T-helper 1 cell treated with Interleukin-12 subunit alpha and Interleukin-12 subunit beta and Interleukin-4 antibody, amounts not matched to agents 30 ng/mL and 1 ng/mL, for 36 hours (primary cell): ENCODE measurements around the gene RHBDD1. TPM values are rescaled to one million over a fixed set of nuclear protein-coding genes. Genes with fewer than 3 reads are reported as not detected.

Source experiments
- intact Hi-C: fragments of 100-400 bp; cut with micrococcal nuclease; formaldehyde crosslinking; loops from one replicate; pipeline ENCODE4 v1.15.1; 2024
- total RNA-seq: library from RNA; stranded (reverse); gene quantifications from 2 replicates; pipeline ENCODE4 v1.2.3, GENCODE V29; 2022

The RHBDD1 gene
- total RNA-seq, 1 donor from 2014 or later = 38.7 TPM

DNA sequence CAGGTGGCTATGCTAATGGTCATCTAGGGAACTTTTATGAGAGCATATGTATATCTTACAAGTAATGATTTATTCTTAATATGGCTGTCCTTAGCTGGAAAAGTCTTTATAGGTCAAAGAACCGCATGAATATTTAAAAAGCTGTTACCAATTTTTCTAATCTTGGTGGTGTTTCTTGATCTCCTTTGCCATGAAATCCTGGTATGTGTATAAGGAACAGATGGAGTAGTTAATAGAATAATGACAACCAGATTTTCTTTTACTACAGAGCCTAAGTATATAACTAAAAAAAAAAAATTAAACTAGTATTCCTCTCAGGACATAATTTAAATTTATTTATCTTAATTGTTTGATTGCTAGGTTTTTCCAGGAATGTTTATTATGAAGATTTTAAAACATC is 74.5 kb downstream of the RHBDD1 start:
- intact Hi-C loops = no loop called here

DNA sequence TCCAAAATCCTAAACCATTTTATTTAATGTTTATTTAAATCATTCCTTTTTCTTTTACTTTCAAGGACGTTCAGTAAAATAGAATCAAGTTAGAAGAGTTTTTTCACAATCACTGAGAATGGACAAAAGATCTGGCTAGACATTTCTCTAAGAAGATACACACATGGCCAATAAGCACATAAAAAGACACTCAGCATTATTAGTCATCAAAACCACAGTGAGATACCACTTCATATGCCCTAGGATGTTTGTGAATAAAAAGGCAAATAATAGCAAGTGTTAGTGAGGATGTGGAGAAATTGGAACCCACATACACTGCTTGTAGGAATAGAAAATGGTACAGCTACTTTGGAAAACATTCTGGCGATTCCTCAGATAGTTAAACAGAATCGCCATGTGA is 76.1 kb downstream of the RHBDD1 start:
- intact Hi-C loops = no loop called here

DNA sequence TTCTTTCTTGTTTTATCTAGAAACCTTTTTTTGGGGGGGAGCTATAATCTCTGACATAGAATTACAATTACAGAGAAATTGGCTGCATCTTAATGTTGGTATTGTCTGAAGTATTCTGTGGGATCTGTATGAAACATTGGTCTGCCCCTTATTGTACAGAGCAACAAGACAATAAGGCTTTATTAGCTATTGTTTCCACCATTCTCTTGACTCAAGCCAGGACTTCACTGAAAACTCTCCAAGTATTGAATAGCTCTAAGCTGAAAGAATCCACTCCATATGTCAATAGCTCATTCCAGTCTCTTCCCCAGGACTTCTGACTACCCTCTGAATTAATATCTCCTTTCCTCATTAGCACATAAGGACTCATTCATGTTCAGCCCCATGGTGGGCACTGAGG is 77.8 kb downstream of the RHBDD1 start:
- intact Hi-C loops = no loop called here

DNA sequence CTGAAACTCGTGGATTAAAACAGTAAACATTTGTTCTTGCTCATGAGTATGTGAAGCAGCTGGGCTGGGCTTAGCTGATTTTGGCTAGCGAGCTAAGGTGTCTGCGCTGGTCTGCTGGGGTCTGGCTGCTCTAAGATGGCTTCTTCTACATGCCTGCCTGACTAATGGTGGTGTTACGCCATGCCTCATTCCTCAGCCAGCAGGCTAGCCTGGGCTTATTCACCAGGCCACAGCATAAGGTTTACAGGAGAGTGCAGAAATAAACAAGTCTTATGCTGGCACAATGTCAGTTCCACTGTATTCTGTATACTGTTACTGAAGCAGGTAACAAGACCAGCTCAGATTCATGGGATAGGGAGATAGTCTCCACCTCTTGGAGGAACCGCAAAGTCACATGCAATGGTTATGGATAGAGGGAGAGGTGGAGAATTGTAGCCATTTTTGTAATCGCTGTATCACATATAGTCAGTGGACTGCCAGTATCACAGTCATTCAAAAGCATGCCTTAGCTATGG is 80.0 kb downstream of the RHBDD1 start:
- intact Hi-C loops = no loop called here

DNA sequence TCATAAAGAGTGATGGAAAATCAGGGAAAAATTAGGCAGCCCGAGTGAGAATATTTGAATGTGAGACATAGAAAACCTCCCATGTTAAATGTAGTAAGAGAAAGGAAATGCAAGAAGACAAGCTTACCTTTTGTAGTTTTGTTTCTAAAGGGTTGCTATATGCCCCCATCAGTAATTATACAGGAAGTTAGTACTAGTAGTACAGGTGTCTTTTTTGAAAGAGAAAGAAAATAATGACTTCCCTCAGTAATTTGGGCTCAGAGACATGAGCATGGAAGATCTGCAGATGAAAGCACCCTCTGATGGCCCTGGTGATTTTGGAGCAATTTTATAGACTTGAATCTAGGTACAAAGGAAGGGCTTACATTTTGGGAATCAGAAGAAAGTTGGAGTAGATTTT is 80.8 kb downstream of the RHBDD1 start:
- intact Hi-C loops = no loop called here

DNA sequence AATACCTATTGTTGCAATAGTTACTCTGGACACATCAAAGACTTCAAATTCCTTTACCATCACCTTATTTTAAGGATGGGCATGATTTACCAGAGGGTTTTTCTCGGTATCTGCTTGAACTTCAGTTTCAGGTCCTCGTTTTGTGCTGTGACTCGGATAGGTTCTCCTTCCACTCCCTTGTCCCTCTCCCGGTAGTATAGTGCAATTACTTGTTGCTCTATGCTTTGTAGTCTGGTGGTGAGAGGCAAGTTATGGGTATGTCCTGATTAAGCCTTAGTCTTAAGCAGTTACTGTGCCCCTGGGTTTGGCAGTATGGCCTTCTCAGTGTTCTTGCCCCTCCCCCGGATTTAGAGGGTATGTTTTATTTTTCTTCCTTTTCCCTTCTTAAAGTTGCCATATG is 96.6 kb downstream of the RHBDD1 start:
- intact Hi-C loops = no loop called here

DNA sequence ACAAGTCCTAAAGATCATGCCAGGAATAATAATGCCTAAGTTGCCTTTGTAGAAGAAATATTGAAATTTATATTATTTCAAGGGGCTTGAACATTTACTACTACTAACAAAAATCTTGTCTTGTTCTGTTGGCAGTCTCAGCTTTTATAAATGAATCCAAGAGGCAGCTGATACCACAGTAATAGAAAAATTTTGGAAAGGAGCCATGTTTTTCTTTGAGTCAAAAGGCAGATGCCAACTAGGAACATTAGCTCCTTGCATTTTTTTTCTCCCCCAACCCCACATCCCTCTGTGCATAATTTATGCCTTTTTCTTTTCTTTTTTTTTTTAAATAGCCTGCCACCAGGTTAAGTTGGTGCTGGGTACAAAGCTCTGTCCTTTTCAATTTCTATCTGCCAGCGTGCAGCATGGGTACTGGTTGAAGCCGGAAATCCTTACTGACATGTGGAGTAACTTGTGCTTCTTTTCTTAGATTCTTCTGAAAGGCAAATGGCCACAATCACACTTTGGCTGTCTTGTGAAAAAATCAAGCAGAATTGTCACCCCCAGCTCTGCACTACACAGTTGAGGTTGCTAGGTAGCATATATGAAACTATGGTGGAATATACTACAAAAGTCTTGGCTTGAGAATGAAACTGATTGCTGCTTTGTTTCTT is 98.8 kb downstream of the RHBDD1 start:
- intact Hi-C loops = no loop called here

DNA sequence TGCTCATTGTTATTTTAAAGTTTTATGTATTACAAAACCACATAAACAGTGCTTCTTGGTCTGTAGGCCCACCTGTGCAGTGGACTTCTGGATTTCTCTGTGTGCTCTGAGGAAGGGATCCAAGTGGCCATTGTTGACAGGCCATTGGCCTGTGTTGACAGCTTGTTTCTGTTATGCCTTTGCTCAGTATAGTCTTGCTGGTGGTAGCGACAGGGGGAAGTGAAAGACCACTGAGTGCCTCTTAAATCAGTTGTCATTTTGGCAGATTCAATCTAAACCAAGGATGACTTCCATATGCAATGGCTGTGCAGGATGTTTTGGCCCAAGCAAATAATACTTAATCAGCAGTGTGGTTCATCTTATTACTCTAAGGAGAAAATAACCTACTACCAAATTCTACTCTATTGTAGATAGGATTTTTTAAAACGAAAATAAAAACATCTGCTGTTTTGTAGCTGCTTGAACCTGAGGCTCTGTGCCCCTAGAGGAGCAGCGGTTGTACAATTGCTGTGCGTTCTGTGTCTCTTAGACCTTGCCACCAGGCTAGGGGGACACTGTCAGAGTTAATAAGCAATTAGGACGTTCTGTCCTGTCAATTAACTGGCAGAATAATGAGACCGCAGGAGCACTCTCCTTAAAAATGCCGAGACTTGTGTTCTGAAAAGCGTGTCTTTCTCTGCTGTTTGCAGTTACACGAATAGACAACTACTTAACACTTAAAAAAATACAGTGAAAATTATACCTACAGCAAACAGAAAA is 108.2 kb downstream of the RHBDD1 start:
- intact Hi-C loops = no loop called here

DNA sequence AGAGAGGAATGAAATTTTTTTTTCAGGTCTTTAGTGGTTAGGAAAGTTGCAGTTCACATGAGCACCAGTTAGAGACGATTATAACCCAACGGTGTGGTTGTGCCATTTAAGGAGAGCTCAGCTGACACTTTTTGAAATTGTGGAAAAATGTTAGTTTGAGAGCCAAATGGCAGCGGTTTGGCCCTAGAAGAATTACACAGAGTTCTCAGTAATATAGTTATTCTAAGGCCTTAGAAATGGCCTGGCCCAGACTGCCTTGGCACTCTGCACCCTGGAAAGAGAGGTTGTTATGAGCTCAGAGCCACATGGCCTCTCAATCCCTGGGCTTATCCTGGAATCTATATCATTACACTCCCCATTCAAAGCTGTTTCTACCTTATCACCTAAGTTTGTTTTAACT is 117.4 kb downstream of the RHBDD1 start:
- intact Hi-C loops = no loop called here

DNA sequence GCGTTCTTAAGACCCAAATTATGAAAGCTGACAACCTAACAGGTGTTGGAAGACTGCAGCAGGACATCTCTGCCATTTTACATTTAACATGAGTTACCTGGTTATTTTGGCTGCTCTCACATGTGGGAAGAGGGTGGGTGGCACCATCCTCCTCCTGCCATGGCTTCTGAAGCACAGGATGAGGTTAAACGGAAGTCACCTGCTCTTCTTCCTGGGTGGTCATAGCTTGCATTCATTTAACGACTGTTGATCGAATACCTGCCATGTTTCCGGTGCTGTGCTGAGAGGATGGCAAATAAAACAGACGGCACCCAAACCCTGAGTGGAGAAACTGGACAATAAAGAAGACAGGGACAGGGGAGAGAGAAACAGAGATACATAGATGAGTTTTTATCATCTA is 118.0 kb downstream of the RHBDD1 start:
- intact Hi-C loops = no loop called here

DNA sequence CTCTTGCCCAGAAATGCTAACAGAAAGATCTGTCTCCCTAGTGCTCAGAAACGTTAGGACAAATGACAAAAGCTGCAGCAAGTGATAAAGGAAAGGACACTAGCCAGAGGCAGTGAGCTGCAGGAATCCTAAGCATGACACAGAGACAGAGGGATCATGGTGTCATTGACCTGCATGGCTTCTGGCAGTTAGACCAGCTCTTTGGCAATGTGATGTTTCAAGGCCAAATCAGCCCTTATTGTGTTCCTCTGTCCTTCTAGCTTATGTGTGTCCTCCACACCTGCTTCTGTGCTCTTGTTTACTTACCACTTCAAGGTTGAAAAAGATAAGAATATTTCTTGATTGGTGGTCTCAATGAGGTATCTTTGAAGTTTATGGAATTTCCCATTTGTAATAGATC is 120.8 kb downstream of the RHBDD1 start:
- intact Hi-C loops = no loop called here

DNA sequence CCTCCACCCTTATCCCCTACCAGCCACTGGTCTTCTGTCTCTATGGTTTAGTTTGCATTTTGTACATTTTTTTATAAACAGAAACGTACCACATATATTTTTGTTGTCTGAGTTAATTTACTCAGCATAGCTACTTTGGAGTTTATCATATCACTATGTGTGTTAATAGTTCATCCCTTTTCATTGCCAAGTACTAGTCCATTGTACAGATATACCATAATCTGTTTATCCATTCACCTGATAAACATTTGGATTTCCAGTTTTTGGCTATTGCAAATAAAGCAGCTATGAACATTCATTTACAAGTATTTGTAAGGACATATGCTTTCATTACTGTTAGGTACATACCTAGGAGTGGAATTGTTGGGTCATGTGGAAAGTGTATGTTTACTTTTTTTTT is 123.6 kb downstream of the RHBDD1 start:
- intact Hi-C loops = no loop called here

DNA sequence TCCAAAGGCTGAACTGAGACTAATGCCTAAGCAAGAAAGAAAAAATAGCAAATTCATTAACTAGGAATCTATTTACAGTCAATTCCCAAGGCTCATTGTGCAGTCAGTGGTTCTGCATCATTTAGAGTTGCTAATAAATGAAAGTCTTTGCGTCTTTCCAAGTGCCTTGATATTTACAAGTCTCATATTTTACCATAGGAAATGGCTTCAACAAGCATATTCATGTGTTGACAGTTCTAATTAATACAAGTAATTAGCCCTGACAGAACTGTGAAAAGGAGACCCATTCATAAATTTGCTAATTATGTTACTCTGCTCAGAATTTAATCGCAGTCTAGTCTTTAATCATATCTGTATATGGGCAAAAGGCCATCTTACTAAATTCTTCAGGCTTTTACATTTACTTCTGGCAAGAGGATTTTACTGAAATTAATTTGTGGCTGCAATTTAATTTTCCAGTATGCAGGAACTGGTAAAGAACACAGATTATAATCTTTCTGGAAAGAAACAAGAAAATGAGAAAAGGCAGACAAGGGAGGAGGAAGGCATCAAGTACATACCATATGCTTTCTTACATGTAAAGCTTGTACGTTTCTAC is 126.4 kb downstream of the RHBDD1 start:
- intact Hi-C loops = no loop called here

DNA sequence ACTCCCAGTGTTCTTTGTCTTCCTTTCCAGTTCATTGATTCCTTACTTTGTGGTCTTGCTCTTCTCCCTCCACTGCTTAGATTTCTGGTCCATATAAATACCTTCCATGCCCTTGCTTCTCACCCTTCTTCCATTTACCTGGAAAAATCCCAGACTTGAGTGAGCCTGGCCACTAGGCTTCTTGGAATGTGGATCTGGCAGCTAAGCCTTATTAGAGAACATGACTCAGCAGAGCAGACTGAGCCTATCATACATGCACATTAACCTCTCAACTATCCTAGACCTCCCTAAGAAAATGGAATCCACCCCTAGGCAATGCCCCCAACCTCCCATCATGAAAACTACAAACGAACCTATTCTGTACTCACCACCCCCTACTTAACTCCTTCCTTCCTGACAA is 127.7 kb downstream of the RHBDD1 start:
- intact Hi-C loops = no loop called here

DNA sequence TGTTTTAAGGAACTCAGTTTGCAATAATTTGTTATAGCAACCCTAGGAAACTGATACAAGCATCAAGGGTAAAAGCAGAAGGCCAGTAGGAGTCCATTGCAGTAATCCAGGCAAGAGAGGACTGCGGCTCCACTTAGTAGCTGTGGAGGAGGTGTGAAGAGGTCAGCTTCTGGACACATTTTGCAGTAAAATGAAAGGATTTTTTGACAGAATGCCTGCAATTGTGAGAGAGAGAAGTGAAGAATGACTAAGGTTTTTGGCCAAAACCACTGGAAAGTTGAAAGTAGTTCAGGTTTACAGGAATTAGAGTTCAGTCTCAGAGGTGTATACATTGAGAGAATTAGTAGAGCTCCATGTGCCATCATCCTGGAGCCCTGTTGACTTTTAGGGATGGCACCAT is 129.5 kb downstream of the RHBDD1 start:
- intact Hi-C loops = no loop called here

DNA sequence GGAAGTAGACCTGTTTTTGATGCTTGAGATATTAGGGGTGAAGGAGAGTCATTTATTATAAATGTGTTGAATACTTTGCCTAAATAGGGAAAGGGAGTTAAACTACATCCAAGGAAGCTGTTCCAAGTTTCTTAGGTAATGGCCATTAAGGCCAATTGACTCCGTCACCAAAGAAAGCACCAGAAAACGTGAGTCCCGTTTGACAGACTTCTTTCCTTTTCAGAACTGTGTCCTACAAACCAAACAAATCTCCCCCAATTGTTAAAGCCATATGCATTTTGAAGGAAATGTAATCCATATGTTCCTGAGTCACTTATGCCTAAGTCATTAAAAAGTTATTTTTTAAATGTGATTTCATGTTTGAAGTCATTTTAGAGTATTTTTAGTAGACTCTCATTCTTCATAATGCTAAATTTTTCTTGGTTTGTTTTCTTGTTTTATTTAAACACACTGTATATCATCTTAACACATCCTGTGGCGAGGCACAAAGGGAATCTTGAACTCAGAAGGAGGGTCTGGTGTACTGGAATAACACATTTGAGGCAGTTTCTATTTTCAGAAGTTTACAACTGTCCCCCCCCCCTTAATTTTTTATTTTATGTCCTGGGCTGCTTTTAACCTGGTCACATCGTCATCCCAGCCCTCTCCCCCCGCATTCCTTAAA is 133.7 kb downstream of the RHBDD1 start:
- intact Hi-C loops = loop anchor here (1.0 to 5.0 kb wide), 2 partner anchors 22 to 138 kb away; no protein-coding TSS in a partner anchor

DNA sequence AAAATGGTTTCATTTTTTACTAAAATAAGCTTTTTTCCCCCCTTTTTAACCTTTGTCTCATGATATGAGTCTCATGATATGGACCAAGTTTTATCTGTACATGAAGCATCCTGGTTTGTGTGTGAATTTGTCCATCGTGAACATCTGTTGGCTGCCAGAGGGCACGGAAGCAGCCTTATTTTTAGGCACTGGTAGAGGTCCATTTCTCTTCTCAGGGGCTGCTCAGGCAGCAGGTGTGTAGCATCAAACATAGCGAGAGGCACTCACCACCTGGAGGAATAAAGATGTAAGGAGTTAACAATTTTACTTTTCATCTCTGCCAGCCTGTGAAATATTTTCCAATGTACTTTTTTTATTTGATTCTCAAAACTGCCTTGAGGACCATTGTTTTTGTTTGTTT is 134.5 kb downstream of the RHBDD1 start:
- intact Hi-C loops = loop anchor here (1.0 to 5.0 kb wide), 2 partner anchors 23 to 137 kb away; no protein-coding TSS in a partner anchor

DNA sequence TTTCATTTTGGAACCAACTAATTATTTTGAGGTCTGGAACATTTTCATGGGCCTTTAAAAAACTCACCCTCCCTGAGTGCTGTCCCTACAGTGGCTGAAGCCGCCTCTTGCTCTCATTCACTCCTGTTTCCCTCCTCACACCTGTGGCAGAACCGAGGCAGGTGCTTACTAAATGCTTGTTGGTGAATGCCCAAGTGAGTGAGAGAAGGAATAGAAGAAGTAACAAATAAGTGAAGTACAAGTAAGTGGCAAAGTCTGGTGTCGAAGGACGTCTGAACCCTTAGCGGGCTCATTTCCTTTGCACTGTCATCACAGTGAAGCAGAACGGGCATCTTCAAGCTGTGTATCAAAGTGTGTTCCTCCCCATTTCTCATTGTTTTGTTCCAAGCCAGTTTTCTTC is 135.2 kb downstream of the RHBDD1 start:
- intact Hi-C loops = loop anchor here (1.0 to 5.0 kb wide), 2 partner anchors 14 to 136 kb away; no protein-coding TSS in a partner anchor

DNA sequence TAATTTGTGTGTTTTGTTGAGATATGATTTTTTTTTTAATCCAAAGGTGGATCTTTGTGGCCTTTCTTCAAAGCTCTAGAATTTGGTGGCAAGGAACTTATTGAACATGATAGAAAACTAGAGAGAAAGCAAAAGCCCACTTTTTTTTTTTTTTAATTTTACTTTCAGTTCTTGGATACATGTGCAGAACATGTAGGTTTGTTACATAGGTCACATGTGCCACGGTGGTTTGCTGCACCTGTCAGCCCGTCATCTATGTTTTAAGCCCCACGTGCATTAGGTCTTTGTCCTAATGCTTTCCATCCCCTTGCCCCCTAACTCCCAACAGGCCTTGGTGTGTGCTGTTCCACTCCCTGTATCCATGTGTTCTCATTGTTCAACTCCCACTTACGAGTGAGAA is 135.9 kb downstream of the RHBDD1 start:
- intact Hi-C loops = loop anchor here (1.0 to 5.0 kb wide), 2 partner anchors 14 to 136 kb away; no protein-coding TSS in a partner anchor

DNA sequence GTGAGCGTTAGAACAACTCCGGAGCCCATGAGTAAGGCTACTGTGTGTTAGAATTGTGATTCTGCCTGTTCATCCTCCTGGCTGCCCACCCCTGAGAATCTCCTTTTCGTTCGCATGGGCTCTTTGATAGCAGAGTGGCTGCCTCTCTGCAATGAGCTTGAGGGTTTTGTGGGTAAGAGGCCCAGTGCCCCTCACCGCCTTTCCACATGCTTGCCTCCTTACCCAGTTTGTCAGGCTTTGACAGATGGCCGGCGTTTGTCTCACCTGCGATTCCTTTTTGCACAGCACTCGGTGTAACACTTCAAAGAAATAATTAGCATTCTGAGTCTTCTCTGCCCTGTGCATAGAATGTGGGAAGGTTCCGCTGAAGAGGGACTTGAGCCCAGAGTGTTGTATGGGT is 138.0 kb downstream of the RHBDD1 start:
- intact Hi-C loops = loop anchor here (5.0 kb wide), 1 partner anchor 133 kb away; no protein-coding TSS in a partner anchor

DNA sequence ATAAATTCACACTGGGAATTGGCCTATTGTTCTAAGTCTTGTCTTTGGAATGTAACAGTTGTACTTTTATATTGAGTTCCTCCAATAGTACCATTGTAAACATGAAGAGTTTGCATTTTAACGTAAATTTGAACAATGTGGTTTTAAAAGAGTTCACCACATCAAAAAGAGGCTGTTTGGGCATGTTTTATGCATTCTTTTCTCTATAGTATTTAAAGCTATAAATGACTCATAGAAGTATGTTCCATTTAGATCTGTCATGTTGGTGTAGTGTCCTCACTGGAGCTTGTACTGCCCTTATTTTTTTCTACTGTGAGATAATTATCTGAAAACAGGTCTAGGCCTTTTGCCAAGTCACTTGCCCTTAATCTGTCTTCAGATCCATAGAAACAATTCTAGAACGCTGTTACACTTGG is 141.9 kb downstream of the RHBDD1 start:
- intact Hi-C loops = no loop called here

DNA sequence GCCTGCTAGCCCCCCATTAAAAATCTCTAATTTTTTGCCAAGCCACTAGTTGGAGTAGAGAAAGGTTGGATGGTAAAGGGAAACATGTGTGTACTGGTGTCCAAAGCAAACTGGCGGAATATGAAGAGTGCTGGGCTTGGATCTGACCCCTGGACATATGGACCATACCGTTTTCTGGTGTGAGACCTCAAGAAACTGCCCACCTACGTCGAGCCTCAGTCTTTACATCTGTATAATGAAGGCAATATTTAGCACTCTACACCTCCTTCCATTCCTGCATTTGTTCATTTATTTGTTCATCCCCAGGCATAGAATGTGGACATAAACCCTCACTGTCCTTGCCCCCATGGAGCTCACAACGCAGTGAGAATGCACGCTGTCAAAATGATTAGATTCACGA is 142.4 kb downstream of the RHBDD1 start:
- intact Hi-C loops = no loop called here
